Neural progenitor cell (in vitro differentiated cells): ENCODE measurements around the gene ASAH2. TPM values are rescaled to one million over a fixed set of nuclear protein-coding genes. Genes with fewer than 3 reads are reported as not detected.

Source experiments
- DNase-seq: peaks from one replicate; pipeline ENCODE4 v3.0.0-alpha.2; 2016; ENCODE audit warnings: low spot score
- H2AFZ ChIP-seq: fragments of 200-600 bp; sonication (generic); replicated peaks from 2 replicates; pipeline ENCODE4 v1.6.1; 2016; ENCODE audit warnings: antibody characterized with exemption
- H3F3A ChIP-seq: fragments of 200-600 bp; sonication (generic); 2 replicates; pipeline ENCODE4 v1.6.1; 2016; ENCODE audit warnings: antibody characterized with exemption, low read depth
- H3K27ac ChIP-seq: fragments of 200-600 bp; sonication (generic); 2 replicates; pipeline ENCODE4 v1.5.1; 2016; ENCODE audit warnings: mild to moderate bottlenecking
- H3K27me3 ChIP-seq: fragments of 200-600 bp; sonication (generic); 2 replicates; pipeline ENCODE4 v1.6.1; 2016; ENCODE audit warnings: mild to moderate bottlenecking, moderate library complexity
- H3K36me3 ChIP-seq: fragments of 200-600 bp; sonication (generic); 2 replicates; pipeline ENCODE4 v1.5.1; 2016
- H3K4me1 ChIP-seq: fragments of 200-600 bp; sonication (generic); 2 replicates; pipeline ENCODE4 v1.6.1; 2016; ENCODE audit warnings: mixed run types
- H3K4me2 ChIP-seq: fragments of 200-600 bp; sonication (generic); 2 replicates; pipeline ENCODE4 v1.6.1; 2016
- H3K4me3 ChIP-seq: fragments of 200-600 bp; sonication (generic); 2 replicates; pipeline ENCODE4 v1.5.1; 2016
- H3K79me2 ChIP-seq: fragments of 200-600 bp; sonication (generic); 2 replicates; pipeline ENCODE4 v1.6.1; 2016; ENCODE audit warnings: low read depth
- H3K9ac ChIP-seq: fragments of 200-600 bp; sonication (generic); 2 replicates; pipeline ENCODE4 v1.6.1; 2016
- H3K9me3 ChIP-seq: fragments of 200-600 bp; sonication (generic); 2 replicates; pipeline ENCODE4 v1.5.1; 2016; ENCODE audit warnings: low read depth
- H4K20me1 ChIP-seq: fragments of 200-600 bp; sonication (generic); 2 replicates; pipeline ENCODE4 v1.6.1; 2016; ENCODE audit warnings: low read depth
- H3K27ac Mint-ChIP-seq: 3 replicates; pipeline ENCODE4 v1.8.0; 2021; ENCODE audit warnings: mixed read lengths
- H3K27me3 Mint-ChIP-seq: 2 replicates; pipeline ENCODE4 v1.8.0; 2022; ENCODE audit warnings: low read depth, mild to moderate bottlenecking, inconsistent platforms, moderate library complexity, mixed read lengths; ENCODE audit not compliant: insufficient read depth
- H3K36me3 Mint-ChIP-seq: 3 replicates; pipeline ENCODE4 v1.8.0; 2021; ENCODE audit warnings: mixed read lengths
- H3K4me1 Mint-ChIP-seq: 3 replicates; pipeline ENCODE4 v1.8.0; 2021; ENCODE audit warnings: mixed read lengths
- H3K4me3 Mint-ChIP-seq: 3 replicates; pipeline ENCODE4 v1.8.0; 2021; ENCODE audit warnings: mild to moderate bottlenecking, moderate library complexity, mixed read lengths
- H3K9me3 Mint-ChIP-seq: 3 replicates; pipeline ENCODE4 v1.8.0; 2020; ENCODE audit warnings: mixed read lengths
- EZH2 ChIP-seq: fragments of 200-600 bp; sonication (generic); IDR thresholded peaks from 2 replicates; pipeline ENCODE4 v1.6.1; 2017; ENCODE audit warnings: antibody characterized with exemption, mild to moderate bottlenecking, moderate library complexity
- EZH2phosphoT487 ChIP-seq: fragments of 200-600 bp; sonication (generic); IDR thresholded peaks from 2 replicates; pipeline ENCODE4 v1.6.1; 2017; ENCODE audit warnings: antibody characterized with exemption
- total RNA-seq: library from RNA; depleted of rRNA; stranded (reverse); fragments of >200 nt; gene quantifications from 2 replicates; pipeline ENCODE4 v1.2.3, GENCODE V29; 2015; ENCODE audit warnings: low replicate concordance
- TF ChIP-seq, protein P1 (sequence below): fragments of 200-600 bp; sonication (generic); IDR thresholded peaks from 2 replicates; pipeline ENCODE4 v1.5.1; 2017; ENCODE audit warnings: antibody characterized with exemption, mild to moderate bottlenecking

The ASAH2 gene
- total RNA-seq, 1 donor from 2014 or later, result 6.3 TPM

DNA sequence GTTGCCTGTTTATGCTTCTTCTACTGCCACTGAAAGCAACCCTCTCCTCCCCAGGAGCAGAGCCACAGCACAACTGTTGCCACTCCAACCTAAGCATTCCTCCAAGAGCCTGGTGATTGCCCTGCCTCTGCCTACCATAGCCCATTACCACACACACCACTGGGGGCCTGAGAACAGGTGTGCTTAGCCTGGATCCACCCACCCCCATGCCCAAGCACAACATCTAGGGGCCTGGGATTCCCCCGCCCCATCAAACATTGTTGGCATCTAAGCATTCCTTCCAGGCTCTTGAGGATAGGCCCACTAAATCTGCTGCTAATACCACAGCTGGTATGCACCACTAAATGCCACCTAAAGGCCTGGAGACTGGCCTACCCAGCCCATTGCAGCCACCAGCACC, 43.3 kb upstream of the ASAH2 start:
- Histone ChIP-seq H3K27ac (no peak overlapping the region), H3K9ac (no peak overlapping the region), H3K9me3 (no peaks in the 10 kb centered on the region), H3F3A (no peaks in the 10 kb centered on the region), H3K27me3 (no peaks in the 10 kb centered on the region), H3K4me1 (no peaks in the 10 kb centered on the region), H3K36me3 (no peaks in the 10 kb centered on the region), H3K79me2 (no peaks in the 10 kb centered on the region), H3K4me2 (no peak overlapping the region), H3K4me3 (no peak overlapping the region), H2AFZ (no peak overlapping the region), H4K20me1 (no peaks in the 10 kb centered on the region)
- H3K4me1 Mint-ChIP-seq, result peaks cover 4% of the 10 kb centered on the region
- no peak for TF ChIP-seq EZH2
- no peak for TF ChIP-seq EZH2phosphoT487
- TF ChIP-seq, protein P1, sequence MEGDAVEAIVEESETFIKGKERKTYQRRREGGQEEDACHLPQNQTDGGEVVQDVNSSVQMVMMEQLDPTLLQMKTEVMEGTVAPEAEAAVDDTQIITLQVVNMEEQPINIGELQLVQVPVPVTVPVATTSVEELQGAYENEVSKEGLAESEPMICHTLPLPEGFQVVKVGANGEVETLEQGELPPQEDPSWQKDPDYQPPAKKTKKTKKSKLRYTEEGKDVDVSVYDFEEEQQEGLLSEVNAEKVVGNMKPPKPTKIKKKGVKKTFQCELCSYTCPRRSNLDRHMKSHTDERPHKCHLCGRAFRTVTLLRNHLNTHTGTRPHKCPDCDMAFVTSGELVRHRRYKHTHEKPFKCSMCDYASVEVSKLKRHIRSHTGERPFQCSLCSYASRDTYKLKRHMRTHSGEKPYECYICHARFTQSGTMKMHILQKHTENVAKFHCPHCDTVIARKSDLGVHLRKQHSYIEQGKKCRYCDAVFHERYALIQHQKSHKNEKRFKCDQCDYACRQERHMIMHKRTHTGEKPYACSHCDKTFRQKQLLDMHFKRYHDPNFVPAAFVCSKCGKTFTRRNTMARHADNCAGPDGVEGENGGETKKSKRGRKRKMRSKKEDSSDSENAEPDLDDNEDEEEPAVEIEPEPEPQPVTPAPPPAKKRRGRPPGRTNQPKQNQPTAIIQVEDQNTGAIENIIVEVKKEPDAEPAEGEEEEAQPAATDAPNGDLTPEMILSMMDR, result no peak
- H3K27me3 Mint-ChIP-seq, result peaks cover 4% of the 10 kb centered on the region
- H3K9me3 Mint-ChIP-seq, result peaks cover 8% of the 10 kb centered on the region
- H3K4me3 Mint-ChIP-seq, result no peak overlapping the region
- no peak overlapping the region for H3K27ac Mint-ChIP-seq
- H3K36me3 Mint-ChIP-seq, result no peaks in the 10 kb centered on the region
- DNase-seq, result no peak

DNA sequence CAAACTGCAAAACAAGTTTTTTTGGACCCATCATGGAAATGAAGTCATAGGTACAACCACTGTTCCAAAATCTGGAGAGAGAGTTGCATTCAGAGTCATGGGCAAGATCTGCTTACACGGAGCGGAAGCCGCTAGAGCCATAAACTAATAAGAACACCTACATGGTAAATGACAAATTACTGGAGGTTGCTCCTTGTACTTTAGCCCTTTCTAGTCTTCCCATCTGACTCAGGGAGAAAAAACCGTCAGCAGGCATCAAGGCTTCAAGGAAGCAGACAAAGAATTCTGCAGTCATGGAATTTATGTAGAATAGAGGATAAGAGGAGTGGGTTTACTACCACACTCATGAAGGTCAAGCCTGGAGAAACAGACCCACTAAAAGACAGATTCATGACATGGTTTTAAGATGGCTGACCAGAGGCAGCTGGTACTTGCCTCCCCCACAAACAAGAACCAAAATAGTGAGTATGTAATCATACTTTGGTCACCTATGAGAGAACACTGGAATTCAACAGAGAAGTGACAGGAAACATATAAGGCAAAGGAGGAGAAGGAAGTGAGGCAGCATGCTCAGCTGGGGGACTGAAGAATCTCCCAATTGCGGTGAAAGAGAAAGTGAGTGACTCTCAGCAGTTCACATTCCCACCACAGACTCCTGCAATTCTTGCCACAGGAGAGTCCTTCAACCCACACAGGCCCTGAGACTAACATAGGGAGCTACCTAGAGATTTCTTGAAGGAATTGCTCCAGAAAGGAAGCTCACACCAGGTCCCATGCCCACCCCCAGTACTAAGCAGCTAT, 42.4 kb upstream of the ASAH2 start:
- DNase-seq, result no peak
- TF ChIP-seq EZH2 (no peak), EZH2phosphoT487 (no peak)
- TF ChIP-seq, protein P1, result no peak
- no peaks in the 10 kb centered on the region for H4K20me1 ChIP-seq
- no peaks in the 10 kb centered on the region for H3K9me3 ChIP-seq
- no peak overlapping the region for H3K27ac Mint-ChIP-seq
- H3K36me3 Mint-ChIP-seq, result no peaks in the 10 kb centered on the region
- no peaks in the 10 kb centered on the region for H3F3A ChIP-seq
- peaks cover 4% of the 10 kb centered on the region for H3K27me3 Mint-ChIP-seq
- H2AFZ ChIP-seq, result no peak overlapping the region
- no peak overlapping the region for H3K9ac ChIP-seq
- H3K27me3 ChIP-seq, result no peaks in the 10 kb centered on the region
- H3K79me2 ChIP-seq, result no peaks in the 10 kb centered on the region
- H3K9me3 Mint-ChIP-seq, result peaks cover 8% of the 10 kb centered on the region
- H3K4me2 ChIP-seq, result no peak overlapping the region
- no peak overlapping the region for H3K4me3 Mint-ChIP-seq
- H3K4me3 ChIP-seq, result no peak overlapping the region
- H3K4me1 Mint-ChIP-seq, result peaks cover 4% of the 10 kb centered on the region
- no peaks in the 10 kb centered on the region for H3K36me3 ChIP-seq
- H3K27ac ChIP-seq, result no peak overlapping the region
- no peaks in the 10 kb centered on the region for H3K4me1 ChIP-seq

DNA sequence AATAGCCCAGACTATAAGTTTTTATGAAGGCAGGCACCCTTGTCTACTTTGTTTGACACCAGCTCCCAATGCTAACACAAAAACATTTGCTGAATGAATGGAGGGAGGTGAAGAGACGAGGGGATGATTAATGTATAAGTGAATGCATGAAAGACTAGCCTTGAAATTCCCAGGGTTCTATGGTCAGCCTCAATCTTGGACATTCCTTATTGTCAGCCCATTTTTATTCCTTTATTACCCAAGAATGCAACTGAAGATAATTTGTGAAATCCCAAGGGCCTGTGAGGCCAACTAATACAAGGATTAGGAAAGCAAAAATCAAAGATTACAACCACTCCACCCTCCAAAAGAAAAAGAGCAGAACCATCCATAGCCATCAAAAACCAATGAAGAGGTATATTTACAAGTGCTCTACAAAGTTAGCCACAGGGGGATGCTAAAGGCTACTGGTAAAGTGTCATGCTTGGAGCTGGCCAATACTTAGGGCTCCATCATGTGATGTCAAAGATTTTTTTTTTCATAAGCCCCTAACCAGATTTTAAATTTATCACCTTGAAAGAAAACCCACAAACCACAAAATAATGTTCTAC, 40.0 kb upstream of the ASAH2 start:
- no peak overlapping the region for H3K4me3 ChIP-seq
- H3K4me1 Mint-ChIP-seq, result peaks cover 4% of the 10 kb centered on the region
- H3K4me2 ChIP-seq, result no peak overlapping the region
- H3K9me3 Mint-ChIP-seq, result peaks cover 4% of the 10 kb centered on the region
- no peaks in the 10 kb centered on the region for H3F3A ChIP-seq
- no peaks in the 10 kb centered on the region for H3K36me3 Mint-ChIP-seq
- no peaks in the 10 kb centered on the region for H4K20me1 ChIP-seq
- TF ChIP-seq EZH2 (no peak), EZH2phosphoT487 (no peak)
- TF ChIP-seq, protein P1, result peak; percentile 32
- no peak overlapping the region for H3K27ac ChIP-seq
- no peak overlapping the region for H3K9ac ChIP-seq
- H3K4me1 ChIP-seq, result no peaks in the 10 kb centered on the region
- H3K27ac Mint-ChIP-seq, result no peak overlapping the region
- no peaks in the 10 kb centered on the region for H3K79me2 ChIP-seq
- peaks cover 4% of the 10 kb centered on the region for H3K27me3 Mint-ChIP-seq
- no peak overlapping the region for H2AFZ ChIP-seq
- H3K27me3 ChIP-seq, result no peaks in the 10 kb centered on the region
- no peaks in the 10 kb centered on the region for H3K9me3 ChIP-seq
- no peak overlapping the region for H3K4me3 Mint-ChIP-seq
- no peak for DNase-seq
- no peaks in the 10 kb centered on the region for H3K36me3 ChIP-seq
